GM19438 (cell line): ENCODE results near the gene TSSK6.

Experiments used
- ATAC-seq: cut with Tn5 transposase; IDR thresholded peaks from one replicate; pipeline ENCODE4 v1.9.1; 2021; ENCODE audit warnings: low read depth; ENCODE audit not compliant: unreplicated experiment

The TSSK6 gene

GRCh38 chr19:19507354-19507753 is 8.0 kb downstream of the TSSK6 start:
- ATAC-seq, result no peak

- no peak for ATAC-seq
Observed at GRCh38 chr19:19506592-19506991, 8.8 kb downstream of the TSSK6 start.

- no peak for ATAC-seq
Observed at GRCh38 chr19:19505669-19506326, 9.6 kb downstream of the TSSK6 start.

GRCh38 chr19:19504754-19505668 is 10.3 kb downstream of the TSSK6 start:
- no peak for ATAC-seq

- no peak for ATAC-seq
Observed at GRCh38 chr19:19502808-19503602, 12.3 kb downstream of the TSSK6 start.

GRCh38 chr19:19502281-19502680 is 13.1 kb downstream of the TSSK6 start:
- no peak for ATAC-seq

- no peak for ATAC-seq
Observed at GRCh38 chr19:19501798-19502197, 13.6 kb downstream of the TSSK6 start.

- no peak for ATAC-seq
Observed at GRCh38 chr19:19500975-19501644, 14.2 kb downstream of the TSSK6 start.

GRCh38 chr19:19499272-19499995 is 15.9 kb downstream of the TSSK6 start:
- ATAC-seq, result no peak

- no peak for ATAC-seq
Observed at GRCh38 chr19:19498255-19498991, 16.9 kb downstream of the TSSK6 start.

GRCh38 chr19:19495614-19496603 is 19.4 kb downstream of the TSSK6 start:
- ATAC-seq, result no peak

- ATAC-seq, result no peak
Observed at GRCh38 chr19:19493841-19494546, 21.4 kb downstream of the TSSK6 start.

GRCh38 chr19:19492026-19492610 is 23.2 kb downstream of the TSSK6 start:
- no peak for ATAC-seq

GRCh38 chr19:19491321-19492025 is 23.9 kb downstream of the TSSK6 start:
- no peak for ATAC-seq

GRCh38 chr19:19490214-19490968 is 25.0 kb downstream of the TSSK6 start:
- no peak for ATAC-seq

- ATAC-seq, result no peak
Observed at GRCh38 chr19:19489804-19490204, 25.5 kb downstream of the TSSK6 start.
